CD14-positive monocyte (primary cell): ENCODE results near the gene POP4. TPM values are rescaled to one million over a fixed set of nuclear protein-coding genes. Genes with fewer than 3 reads are reported as not detected.

ENCODE experiments used
- DNase-seq, 3 donors: peaks; one replicate each; pipeline ENCODE4 v3.0.0-alpha.2; 2011 to 2022
- H2AFZ ChIP-seq: 2 replicates; pipeline ENCODE4 v1.6.0; 2012; ENCODE audit warnings: mild to moderate bottlenecking, low read depth, low read length, inconsistent platforms; ENCODE audit not compliant: insufficient read depth, poor library complexity, severe bottlenecking
- H3K27ac ChIP-seq, 2 donors: 1 replicate in 1 of 2; 2 replicates in 1 of 2; pipeline ENCODE4 v1.5.1; 2012 to 2013; ENCODE audit warnings: low read length in 2 of 2, control low read depth in 1 of 2, inconsistent platforms in 1 of 2, low read depth in 1 of 2, mild to moderate bottlenecking in 1 of 2
- H3K27me3 ChIP-seq, 2 donors: one replicate each; pipeline versions ENCODE4 v1.6.0 to v1.6.1; 2011 to 2013; ENCODE audit warnings: low read length in 2 of 2; ENCODE audit not compliant: control insufficient read depth in 2 of 2, insufficient read depth in 2 of 2
- H3K36me3 ChIP-seq, 2 donors: replicated peaks in 1 of 2; 1 replicate in 1 of 2; 2 replicates in 1 of 2; pipeline versions ENCODE4 v1.5.1 to v1.6.1; 2012 to 2013; ENCODE audit warnings: low read length in 2 of 2, control low read depth in 1 of 2, inconsistent platforms in 1 of 2, mild to moderate bottlenecking in 1 of 2; ENCODE audit not compliant: insufficient read depth in 2 of 2, control insufficient read depth in 1 of 2
- H3K4me1 ChIP-seq, 2 donors: 1 replicate in 1 of 2; 2 replicates in 1 of 2; pipeline versions ENCODE4 v1.5.1 to v1.6.1; 2012 to 2013; ENCODE audit warnings: low read length in 2 of 2, control low read depth in 1 of 2, inconsistent platforms in 1 of 2, mild to moderate bottlenecking in 1 of 2, moderate library complexity in 1 of 2; ENCODE audit not compliant: insufficient read depth in 2 of 2, control insufficient read depth in 1 of 2
- H3K4me2 ChIP-seq: replicated peaks from 2 replicates; pipeline ENCODE3; 2012; ENCODE audit warnings: low read length, moderate library complexity, mild to moderate bottlenecking; ENCODE audit not compliant: poor library complexity, severe bottlenecking; ENCODE audit errors: extremely low read depth
- H3K4me3 ChIP-seq, 3 experiments: fragments of 200-600 bp in 1 of 3; sonication (generic) in 1 of 3; replicated peaks in 1 of 3; 1 replicate in 2 of 3; 2 replicates in 1 of 3; pipeline ENCODE4 v1.5.1; 2011 to 2013; ENCODE audit warnings: low read length in 3 of 3, mild to moderate bottlenecking in 3 of 3, control low read depth in 2 of 3, low read depth in 2 of 3, inconsistent platforms in 1 of 3, moderate library complexity in 1 of 3
- H3K79me2 ChIP-seq: 2 replicates; pipeline ENCODE4 v1.6.0; 2012; ENCODE audit warnings: mild to moderate bottlenecking, control low read depth, inconsistent platforms, low read length, moderate library complexity; ENCODE audit not compliant: insufficient read depth
- H3K9ac ChIP-seq: 2 replicates; pipeline ENCODE4 v1.6.0; 2017; ENCODE audit warnings: low read length, mild to moderate bottlenecking; ENCODE audit not compliant: insufficient read depth, poor library complexity, severe bottlenecking
- H3K9me3 ChIP-seq, 2 donors: replicated peaks in 1 of 2; 1 replicate in 1 of 2; 2 replicates in 1 of 2; pipeline versions ENCODE4 v1.5.1 to v1.6.1; 2012 to 2013; ENCODE audit warnings: low read length in 2 of 2, control low read depth in 1 of 2; ENCODE audit not compliant: control insufficient read depth in 1 of 2, insufficient read depth in 1 of 2
- H4K20me1 ChIP-seq: 2 replicates; pipeline ENCODE4 v1.6.0; 2012; ENCODE audit warnings: mild to moderate bottlenecking, low read length, control low read depth, moderate library complexity; ENCODE audit not compliant: insufficient read depth
- H3K27ac Mint-ChIP-seq, 7 donors: one replicate each; pipeline ENCODE4 v1.8.0; 2020; ENCODE audit warnings: mild to moderate bottlenecking in 7 of 7, mixed read lengths in 7 of 7, moderate library complexity in 6 of 7, inconsistent platforms in 2 of 7
- H3K27me3 Mint-ChIP-seq, 3 donors: one replicate each; pipeline ENCODE4 v1.8.0; 2021 to 2022; ENCODE audit warnings: low read depth in 3 of 3, mild to moderate bottlenecking in 3 of 3, mixed read lengths in 3 of 3, moderate library complexity in 3 of 3, inconsistent platforms in 1 of 3
- H3K36me3 Mint-ChIP-seq, 2 donors: one replicate each; pipeline ENCODE4 v1.8.0; 2020; ENCODE audit warnings: mixed read lengths in 2 of 2, inconsistent platforms in 1 of 2, mild to moderate bottlenecking in 1 of 2
- H3K4me1 Mint-ChIP-seq: one replicate; pipeline ENCODE4 v1.8.0; 2020; ENCODE audit warnings: mild to moderate bottlenecking, mixed read lengths
- H3K4me3 Mint-ChIP-seq, 2 donors: one replicate each; pipeline ENCODE4 v1.8.0; 2020; ENCODE audit warnings: mild to moderate bottlenecking in 2 of 2, mixed read lengths in 2 of 2, moderate library complexity in 1 of 2
- H3K9me3 Mint-ChIP-seq, 7 donors: one replicate each; pipeline ENCODE4 v1.8.0; 2020 to 2022; ENCODE audit warnings: mixed read lengths in 7 of 7, mild to moderate bottlenecking in 6 of 7, moderate library complexity in 6 of 7, inconsistent platforms in 2 of 7
- WGBS: methylation state at CpG from one replicate; pipeline ENCODE4 v1.1.5; 2013; ENCODE audit warnings: missing lambda C conversion rate; ENCODE audit not compliant: insufficient coverage; 5-methylcytosine and 5-hydroxymethylcytosine counted together
- intact Hi-C, 2 donors: fragments of 100-400 bp; cut with micrococcal nuclease; formaldehyde crosslinking; loops; one replicate each; pipeline versions ENCODE4 v1.15.0 to v1.15.1; 2023
- polyA plus RNA-seq, 3 donors: library from polyadenylated mRNA; depleted of rRNA in 1 of 3; unstranded in 2 of 3; stranded (reverse) in 1 of 3; fragments of 300-500 nt in 2 of 3; fragments of >200 nt in 1 of 3; fragmentation: Illumina TruSeq in 2 of 3; gene quantifications; 1 replicate in 2 of 3; 2 replicates in 1 of 3; pipeline ENCODE4 v1.2.3, GENCODE V29; 2012 to 2021
- TF ChIP-seq, protein P1 (sequence below): fragments of 200-600 bp; IDR thresholded peaks from one replicate; pipeline ENCODE4 v1.8.0; 2022; ENCODE audit warnings: antibody characterized with exemption, mild to moderate bottlenecking

POP4 gene
- polyA plus RNA-seq, 3 donors, result 49.9 to 162 (median 161) TPM

DNA sequence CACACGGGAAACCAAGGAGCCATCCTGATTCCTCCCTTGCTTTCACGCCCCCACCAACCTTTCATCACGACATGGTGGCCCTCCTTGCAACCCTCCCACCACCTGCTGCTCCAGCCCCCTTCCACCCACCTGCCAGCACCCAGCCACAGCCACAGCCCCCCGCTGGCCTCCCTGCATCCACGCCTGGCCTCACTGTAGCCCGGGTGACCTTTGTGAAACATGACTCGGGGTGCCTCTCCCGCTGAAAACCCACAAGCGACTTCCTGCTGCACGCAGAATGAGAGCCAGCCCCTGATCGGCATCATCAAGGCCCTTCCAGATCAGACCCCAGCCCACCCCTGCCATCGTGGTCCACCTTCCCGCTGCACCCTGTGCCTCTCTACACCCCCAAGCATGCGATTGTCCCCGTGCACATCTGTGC is 14.9 kb downstream of the POP4 start:
- Histone ChIP-seq H3K36me3 (peaks cover 3 to 10% of the 10 kb centered on the region in 2 donors), H3K4me1 (no peaks in the 10 kb centered on the region), H3K9ac (no peak overlapping the region), H3K27me3 (no peaks in the 10 kb centered on the region), H3K4me2 (no peak overlapping the region), H3K9me3 (no peaks in the 10 kb centered on the region), H3K79me2 (no peaks in the 10 kb centered on the region), H3K27ac (no peak overlapping the region), H2AFZ (no peak overlapping the region), H4K20me1 (no peaks in the 10 kb centered on the region), H3K4me3 (no peak overlapping the region)
- peaks cover 5% of the 10 kb centered on the region for H3K4me1 Mint-ChIP-seq
- TF ChIP-seq, protein P1, sequence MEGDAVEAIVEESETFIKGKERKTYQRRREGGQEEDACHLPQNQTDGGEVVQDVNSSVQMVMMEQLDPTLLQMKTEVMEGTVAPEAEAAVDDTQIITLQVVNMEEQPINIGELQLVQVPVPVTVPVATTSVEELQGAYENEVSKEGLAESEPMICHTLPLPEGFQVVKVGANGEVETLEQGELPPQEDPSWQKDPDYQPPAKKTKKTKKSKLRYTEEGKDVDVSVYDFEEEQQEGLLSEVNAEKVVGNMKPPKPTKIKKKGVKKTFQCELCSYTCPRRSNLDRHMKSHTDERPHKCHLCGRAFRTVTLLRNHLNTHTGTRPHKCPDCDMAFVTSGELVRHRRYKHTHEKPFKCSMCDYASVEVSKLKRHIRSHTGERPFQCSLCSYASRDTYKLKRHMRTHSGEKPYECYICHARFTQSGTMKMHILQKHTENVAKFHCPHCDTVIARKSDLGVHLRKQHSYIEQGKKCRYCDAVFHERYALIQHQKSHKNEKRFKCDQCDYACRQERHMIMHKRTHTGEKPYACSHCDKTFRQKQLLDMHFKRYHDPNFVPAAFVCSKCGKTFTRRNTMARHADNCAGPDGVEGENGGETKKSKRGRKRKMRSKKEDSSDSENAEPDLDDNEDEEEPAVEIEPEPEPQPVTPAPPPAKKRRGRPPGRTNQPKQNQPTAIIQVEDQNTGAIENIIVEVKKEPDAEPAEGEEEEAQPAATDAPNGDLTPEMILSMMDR, result no peak
- H3K27me3 Mint-ChIP-seq, result peaks cover 5 to 13% (median 13%) of the 10 kb centered on the region in 3 donors
- peaks cover 7 to 8% of the 10 kb centered on the region in 2 donors for H3K36me3 Mint-ChIP-seq
- WGBS, result 36% methylated on average over 15 of the region's 15 CpGs
- H3K9me3 Mint-ChIP-seq, result no peaks in the 10 kb centered on the region
- intact Hi-C loops, result no loop called here
- no peak overlapping the region for H3K27ac Mint-ChIP-seq
- DNase-seq, result no peak
- H3K4me3 Mint-ChIP-seq, result no peak overlapping the region

DNA sequence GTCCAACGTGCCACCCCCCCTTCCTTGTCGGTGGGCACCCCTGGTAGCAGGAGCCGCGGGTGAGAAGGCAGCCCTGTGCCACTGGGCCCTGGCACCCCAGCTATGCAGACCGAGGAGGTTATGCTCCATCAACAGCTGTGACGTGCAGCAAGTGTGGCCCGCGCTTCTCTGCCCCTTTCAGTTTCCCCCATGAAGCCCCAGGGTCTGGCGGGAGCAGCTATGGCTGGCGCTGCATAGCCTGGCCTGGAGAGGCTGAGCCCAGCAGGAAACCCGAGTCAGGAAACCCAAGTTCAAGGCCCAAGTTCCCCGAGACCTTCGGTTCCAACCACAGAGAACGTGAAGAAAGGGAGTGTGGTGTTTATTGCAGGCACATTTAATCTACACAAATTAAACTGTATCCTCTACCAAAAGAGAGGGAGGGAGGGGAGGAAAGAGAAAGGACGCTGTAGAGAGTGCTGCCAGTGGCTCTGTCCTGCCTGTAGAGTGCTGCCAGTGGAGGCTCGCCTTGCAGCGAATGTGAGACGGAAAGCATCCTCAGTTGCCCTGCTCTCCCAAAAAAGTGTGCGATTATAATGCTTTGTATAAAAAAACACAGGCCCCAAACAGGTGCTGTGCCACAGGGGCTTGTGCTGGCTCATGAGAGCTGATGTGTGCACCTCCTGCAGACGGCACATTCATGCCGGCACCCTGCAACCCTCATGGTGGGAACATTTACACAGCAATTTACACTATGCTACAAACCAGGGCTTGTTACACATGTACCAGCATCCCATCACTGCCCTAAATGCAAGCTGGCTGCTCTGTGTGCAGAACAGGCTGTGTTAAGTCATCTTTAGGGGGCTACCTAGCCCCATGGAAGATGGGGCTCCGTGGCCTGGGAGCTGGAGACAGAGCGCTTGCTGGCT is 16.3 kb downstream of the POP4 start:
- TF ChIP-seq, protein P1, result no peak
- no peak overlapping the region for H3K9ac ChIP-seq
- Mint-ChIP-seq H3K4me3 (peak overlapping the region in 1 of 2 donors; percentile 40), H3K27me3 (peaks cover 5 to 14% (median 13%) of the 10 kb centered on the region in 3 donors), H3K36me3 (no peaks in the 10 kb centered on the region), H3K4me1 (peaks cover 5% of the 10 kb centered on the region), H3K27ac (peak overlapping the region in 1 of 7 donors; percentile 38), H3K9me3 (no peaks in the 10 kb centered on the region)
- no peak for DNase-seq
- H3K79me2 ChIP-seq, result no peaks in the 10 kb centered on the region
- H3K4me3 ChIP-seq, result no peak overlapping the region
- H3K9me3 ChIP-seq, result no peaks in the 10 kb centered on the region
- no peaks in the 10 kb centered on the region for H3K27me3 ChIP-seq
- no peak overlapping the region for H2AFZ ChIP-seq
- no peak overlapping the region for H3K27ac ChIP-seq
- no peak overlapping the region for H3K4me2 ChIP-seq
- H3K36me3 ChIP-seq, result no peaks in the 10 kb centered on the region
- H4K20me1 ChIP-seq, result no peaks in the 10 kb centered on the region
- WGBS, result 72% methylated on average over 18 of the region's 23 CpGs
- intact Hi-C loops, result no loop called here
- no peaks in the 10 kb centered on the region for H3K4me1 ChIP-seq
